ENCODE results near the gene ZCCHC14. TPM values are rescaled to one million over a fixed set of nuclear protein-coding genes. Genes with fewer than 3 reads are reported as not detected.
"Not testable (repeated sequence)": the region's sequence is repeated elsewhere in the genome, so short reads cannot be mapped to it uniquely, and the experiment has no call there.

ZCCHC14 gene
- total RNA-seq, 2 donors from 2014 or later: 3.0 to 5.2 TPM

DNA sequence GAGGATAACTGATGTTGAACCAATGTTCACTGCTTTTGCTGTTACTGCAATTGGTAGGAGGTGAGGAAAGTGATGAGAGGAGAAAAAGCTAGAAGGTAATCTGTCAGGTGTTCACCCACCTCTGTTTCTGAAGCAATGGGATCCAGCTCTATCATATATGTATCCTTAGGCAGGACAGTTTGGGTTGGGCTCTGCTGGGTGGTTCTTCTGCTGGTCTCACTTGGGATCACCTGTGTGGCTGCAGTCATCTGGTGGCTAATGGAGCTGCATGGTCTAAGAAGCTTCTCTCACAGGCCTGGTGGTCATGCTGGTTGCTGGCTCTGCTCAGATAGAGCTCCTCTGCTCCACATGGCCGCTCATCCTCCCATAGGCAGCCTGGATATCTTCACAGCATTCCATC is 40.2 kb upstream of the ZCCHC14 start:
- no peak overlapping the region for H3K4me3 Mint-ChIP-seq
- ATAC-seq (replicated peaks): no peak
- H3K27ac Mint-ChIP-seq: no peak overlapping the region
- no peaks in the 10 kb centered on the region for H3K36me3 Mint-ChIP-seq (ENCODE audit: low read depth)
- peaks cover 23% of the 10 kb centered on the region for H3K9me3 Mint-ChIP-seq
- H3K4me1 Mint-ChIP-seq: peaks cover 4% of the 10 kb centered on the region
- H3K27me3 Mint-ChIP-seq: peaks cover 38% of the 10 kb centered on the region

DNA sequence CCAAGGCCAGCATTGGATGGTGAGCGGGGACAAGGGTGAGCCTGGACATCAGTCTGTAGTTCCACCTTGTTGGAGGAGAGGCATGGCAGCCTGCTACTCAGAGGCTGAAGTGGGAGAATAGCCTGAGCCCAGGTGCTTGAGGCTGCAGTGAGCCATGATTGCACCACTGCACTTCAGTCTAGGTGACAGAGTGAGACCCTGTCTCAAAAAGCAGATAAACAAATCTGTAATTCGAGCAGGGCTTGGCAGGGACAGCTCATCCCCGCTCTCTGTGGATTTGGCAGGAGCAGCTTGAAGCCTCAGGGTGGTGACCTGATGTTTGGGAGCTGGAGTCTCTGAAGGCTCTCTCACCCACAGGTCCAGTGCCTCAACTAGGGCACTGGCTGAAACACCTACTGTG is 38.6 kb upstream of the ZCCHC14 start:
- H3K9me3 Mint-ChIP-seq: peaks cover 23% of the 10 kb centered on the region
- no peak overlapping the region for H3K27ac Mint-ChIP-seq
- H3K4me3 Mint-ChIP-seq: no peak overlapping the region
- peaks cover 4% of the 10 kb centered on the region for H3K4me1 Mint-ChIP-seq
- ATAC-seq (replicated peaks): no peak
- H3K27me3 Mint-ChIP-seq: peaks cover 32% of the 10 kb centered on the region
- no peaks in the 10 kb centered on the region for H3K36me3 Mint-ChIP-seq (ENCODE audit: low read depth)

DNA sequence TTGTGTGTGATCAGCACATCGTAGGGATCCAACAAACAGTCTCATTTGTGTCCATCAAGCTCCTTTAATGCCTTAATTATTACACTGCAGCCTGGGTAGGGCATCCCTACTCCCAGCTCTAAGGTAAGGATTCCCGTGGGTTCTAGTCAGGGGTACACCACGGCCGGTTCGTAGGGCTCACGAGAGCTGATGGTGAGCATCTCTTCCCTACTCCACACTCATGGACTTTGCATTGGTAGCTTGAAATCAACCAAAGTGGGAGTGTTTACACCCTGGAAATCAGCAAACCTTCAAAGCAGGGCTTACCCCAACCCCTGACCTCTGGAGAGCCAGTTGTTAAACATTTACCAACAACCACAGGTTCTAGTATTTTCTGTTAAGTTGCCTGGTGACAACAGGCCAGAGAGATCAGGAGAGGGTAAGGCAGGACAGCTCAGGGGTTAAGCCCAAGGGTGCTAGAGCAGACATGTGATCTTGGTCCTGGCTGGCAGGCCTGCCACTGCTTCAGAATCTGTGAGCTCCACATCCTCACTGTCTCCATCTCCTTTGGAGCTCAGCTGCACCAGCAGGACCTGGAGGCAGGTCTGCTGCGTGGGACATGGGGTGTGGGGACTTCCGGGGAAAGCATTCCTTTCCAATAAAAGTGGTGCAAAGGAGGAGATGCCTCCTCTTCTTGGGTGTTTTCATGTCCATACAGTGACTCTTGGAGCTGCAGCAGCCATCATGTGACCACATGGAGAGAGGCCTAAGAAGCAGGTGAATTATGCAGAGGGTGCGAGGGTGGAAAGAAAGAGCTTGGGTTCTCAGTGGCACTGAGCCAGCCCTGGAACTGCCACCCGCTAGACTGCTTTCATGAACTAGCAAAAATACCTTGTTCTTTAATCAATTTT is 36.1 kb upstream of the ZCCHC14 start:
- ATAC-seq (replicated peaks): no peak
- Mint-ChIP-seq H3K27ac (no peak overlapping the region), H3K9me3 (peaks cover 23% of the 10 kb centered on the region), H3K4me1 (no peaks in the 10 kb centered on the region), H3K27me3 (peaks cover 34% of the 10 kb centered on the region), H3K36me3 (ENCODE audit: low read depth) (no peaks in the 10 kb centered on the region), H3K4me3 (no peak overlapping the region)

GRCh38 chr16:87527055-87527724 is 34.4 kb upstream of the ZCCHC14 start:
- ATAC-seq (replicated peaks): no peak
- Mint-ChIP-seq H3K4me3 (no peak overlapping the region), H3K4me1 (no peaks in the 10 kb centered on the region), H3K27me3 (peaks cover 28% of the 10 kb centered on the region), H3K36me3 (ENCODE audit: low read depth) (no peaks in the 10 kb centered on the region), H3K27ac (no peak overlapping the region), H3K9me3 (peaks cover 14% of the 10 kb centered on the region)

DNA sequence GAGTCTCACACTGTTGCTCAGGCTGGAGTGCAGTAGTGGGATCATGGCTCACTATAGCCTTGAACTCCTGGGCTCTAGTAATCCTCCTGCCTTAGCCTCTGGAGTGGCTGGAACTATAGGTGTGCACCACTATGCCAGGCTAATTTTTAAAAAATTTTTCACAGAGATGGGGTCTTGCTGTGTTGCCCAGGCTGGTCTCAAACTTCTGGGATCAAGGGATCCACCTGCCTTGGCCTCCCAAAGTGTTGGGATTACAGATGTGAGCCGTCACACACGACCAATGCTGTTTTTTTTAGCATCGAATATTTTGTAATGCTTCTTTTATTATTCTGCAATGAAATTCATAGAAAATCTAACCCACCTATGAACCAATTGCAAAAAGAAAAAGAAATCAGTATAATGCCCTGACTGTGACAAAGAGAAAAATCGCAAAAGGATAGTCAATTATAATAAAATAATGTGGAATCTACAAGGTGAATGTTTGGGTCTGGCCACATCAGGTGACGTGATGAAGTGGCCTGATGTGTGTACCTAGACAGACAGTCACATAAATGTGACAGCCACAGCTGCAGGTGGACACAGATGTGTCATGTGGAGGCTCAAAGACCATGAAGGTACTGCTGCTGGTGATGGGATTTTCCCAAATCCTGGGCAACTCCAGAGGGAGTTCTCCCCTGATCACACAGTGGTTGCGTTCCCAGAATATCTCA is 33.6 kb upstream of the ZCCHC14 start:
- Mint-ChIP-seq H3K27me3 (peaks cover 28% of the 10 kb centered on the region), H3K9me3 (peaks cover 14% of the 10 kb centered on the region), H3K36me3 (ENCODE audit: low read depth) (no peaks in the 10 kb centered on the region), H3K4me1 (no peaks in the 10 kb centered on the region), H3K27ac (no peak overlapping the region), H3K4me3 (no peak overlapping the region)
- ATAC-seq (replicated peaks): no peak

- no peaks in the 10 kb centered on the region for H3K4me1 Mint-ChIP-seq
- H3K27ac Mint-ChIP-seq: no peak overlapping the region
- H3K9me3 Mint-ChIP-seq: peaks cover 8% of the 10 kb centered on the region
- no peak overlapping the region for H3K4me3 Mint-ChIP-seq
- H3K27me3 Mint-ChIP-seq: peaks cover 27% of the 10 kb centered on the region
- no peak for ATAC-seq (replicated peaks)
- no peaks in the 10 kb centered on the region for H3K36me3 Mint-ChIP-seq (ENCODE audit: low read depth)
These were observed 32.5 kb upstream of the ZCCHC14 start for GRCh38 chr16:87525352-87525751.

GRCh38 chr16:87524407-87524806 is 31.6 kb upstream of the ZCCHC14 start:
- Mint-ChIP-seq H3K4me3 (no peak overlapping the region), H3K9me3 (peaks cover 2% of the 10 kb centered on the region), H3K36me3 (ENCODE audit: low read depth) (no peaks in the 10 kb centered on the region), H3K27ac (no peak overlapping the region), H3K4me1 (no peaks in the 10 kb centered on the region), H3K27me3 (peaks cover 25% of the 10 kb centered on the region)
- ATAC-seq (replicated peaks): no peak

DNA sequence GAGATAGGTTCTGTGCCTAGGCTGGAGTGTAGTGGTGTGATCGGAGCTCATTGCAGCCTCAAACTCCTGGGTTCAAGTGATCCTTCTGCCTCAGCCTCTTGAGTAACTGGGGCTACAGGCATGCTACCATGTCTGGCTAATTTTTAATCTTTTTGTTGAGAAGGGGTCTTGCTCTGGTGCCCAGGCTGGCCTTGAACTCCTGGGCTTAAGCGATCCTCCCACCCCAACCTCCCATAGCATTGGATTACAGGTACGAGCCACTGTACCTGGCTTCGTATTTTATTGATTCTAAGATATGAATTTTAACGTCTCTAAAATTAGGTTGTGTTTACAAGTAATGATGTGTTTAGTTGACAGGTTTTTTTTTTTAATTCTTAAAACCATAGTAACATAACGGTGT is 30.8 kb upstream of the ZCCHC14 start:
- not testable (repeated sequence) for H3K4me1 Mint-ChIP-seq; H3K36me3 Mint-ChIP-seq (ENCODE audit: low read depth); ATAC-seq (replicated peaks); H3K9me3 Mint-ChIP-seq; H3K27ac Mint-ChIP-seq; H3K4me3 Mint-ChIP-seq
- H3K27me3 Mint-ChIP-seq: peaks cover 24% of the 10 kb centered on the region

- not testable (repeated sequence) for H3K9me3 Mint-ChIP-seq; ATAC-seq (replicated peaks); H3K27ac Mint-ChIP-seq; H3K36me3 Mint-ChIP-seq (ENCODE audit: low read depth); H3K4me1 Mint-ChIP-seq; H3K4me3 Mint-ChIP-seq
- H3K27me3 Mint-ChIP-seq: peaks cover 17% of the 10 kb centered on the region
These were observed 28.9 kb upstream of the ZCCHC14 start for GRCh38 chr16:87521764-87522163.

GRCh38 chr16:87519170-87519569 is 26.3 kb upstream of the ZCCHC14 start:
- H3K4me3 Mint-ChIP-seq; H3K27me3 Mint-ChIP-seq; ATAC-seq (replicated peaks); H3K27ac Mint-ChIP-seq; H3K4me1 Mint-ChIP-seq; H3K9me3 Mint-ChIP-seq; H3K36me3 Mint-ChIP-seq (ENCODE audit: low read depth): not testable (repeated sequence)

GRCh38 chr16:87518430-87519051 is 25.7 kb upstream of the ZCCHC14 start:
- not testable (repeated sequence) for H3K36me3 Mint-ChIP-seq (ENCODE audit: low read depth); H3K27me3 Mint-ChIP-seq; H3K27ac Mint-ChIP-seq; H3K9me3 Mint-ChIP-seq; H3K4me1 Mint-ChIP-seq; H3K4me3 Mint-ChIP-seq; ATAC-seq (replicated peaks)

- H3K4me1 Mint-ChIP-seq; H3K36me3 Mint-ChIP-seq (ENCODE audit: low read depth); H3K27me3 Mint-ChIP-seq; H3K9me3 Mint-ChIP-seq; H3K27ac Mint-ChIP-seq; H3K4me3 Mint-ChIP-seq: not testable (repeated sequence)
- peak; percentile 72 for ATAC-seq (replicated peaks)
These were observed 25.0 kb upstream of the ZCCHC14 start for GRCh38 chr16:87517610-87518429.

GRCh38 chr16:87516361-87516760 is 23.5 kb upstream of the ZCCHC14 start:
- no peaks in the 10 kb centered on the region for H3K9me3 Mint-ChIP-seq
- ATAC-seq (replicated peaks): no peak
- H3K27ac Mint-ChIP-seq: no peak overlapping the region
- H3K36me3 Mint-ChIP-seq (ENCODE audit: low read depth): no peaks in the 10 kb centered on the region
- no peak overlapping the region for H3K4me3 Mint-ChIP-seq
- H3K4me1 Mint-ChIP-seq: no peaks in the 10 kb centered on the region
- peaks cover 9% of the 10 kb centered on the region for H3K27me3 Mint-ChIP-seq

Data from activated T-helper 17 cell treated with anti-CD3 and anti-CD28 coated beads, Interleukin-2, amount 50 U/mL, for 72 hours (primary cell).